Breast epithelium (tissue), 4 donors: Measurements from ENCODE around the gene CACNA1B. TPM values are rescaled to one million over a fixed set of nuclear protein-coding genes. Genes with fewer than 3 reads are reported as not detected.

Source experiments
- DNase-seq, 2 donors: peaks; one replicate each; pipeline ENCODE4 v3.0.0-alpha.2; 2019; ENCODE audit warnings: low spot score in 2 of 2
- H3K27ac ChIP-seq, 2 donors: fragments of 200-600 bp; sonication (generic) in 1 of 2; one replicate each; pipeline ENCODE4 v1.5.1; 2016 to 2019; ENCODE audit warnings: mild to moderate bottlenecking in 1 of 2
- H3K27me3 ChIP-seq, 2 donors: fragments of 200-600 bp; sonication (generic) in 1 of 2; one replicate each; pipeline versions ENCODE4 v1.5.1 to v1.6.0; 2017 to 2019; ENCODE audit warnings: control low read depth in 1 of 2, mild to moderate bottlenecking in 1 of 2
- H3K36me3 ChIP-seq: fragments of 200-600 bp; one replicate; pipeline ENCODE4 v1.5.1; 2019
- H3K4me1 ChIP-seq, 2 donors: fragments of 200-600 bp; sonication (generic); one replicate each; pipeline ENCODE4 v1.5.1; 2016 to 2019; ENCODE audit warnings: control low read depth in 1 of 2
- H3K4me3 ChIP-seq, 3 donors: fragments of 200-600 bp; sonication (generic); 1 replicate in 2 of 3; 2 replicates in 1 of 3; pipeline ENCODE4 v1.5.1; 2016 to 2019; ENCODE audit warnings: mild to moderate bottlenecking in 3 of 3, moderate library complexity in 2 of 3
- H3K9me3 ChIP-seq, 2 donors: fragments of 200-600 bp; sonication (generic) in 1 of 2; one replicate each; pipeline ENCODE4 v1.5.1; 2016 to 2019; ENCODE audit warnings: control low read depth in 1 of 2
- POLR2A ChIP-seq: fragments of 450-650 bp; IDR thresholded peaks from one replicate; pipeline ENCODE4 v1.6.1; 2016; ENCODE audit warnings: antibody characterized with exemption, mild to moderate bottlenecking, moderate library complexity
- POLR2AphosphoS5 ChIP-seq, 3 donors: sonication (generic); formaldehyde crosslinking; IDR thresholded peaks; one replicate each; pipeline ENCODE4 v1.6.1; 2017; ENCODE audit warnings: antibody characterized with exemption in 3 of 3
- intact Hi-C: fragments of 100-400 bp; cut with DNase I; formaldehyde crosslinking; loops from one replicate; pipeline ENCODE4 v1.15.1; 2023; ENCODE audit warnings: low total_unique reads
- total RNA-seq, 3 donors: library from RNA; depleted of rRNA; stranded (reverse); fragments of >200 nt; gene quantifications; one replicate each; pipeline ENCODE4 v1.1.0, GENCODE V29; 2016
- TF ChIP-seq, protein P1 (sequence below), 3 donors: fragments of 450-650 bp; IDR thresholded peaks; one replicate each; pipeline ENCODE4 v1.5.1; 2016 to 2017; ENCODE audit warnings: antibody characterized with exemption in 3 of 3, mild to moderate bottlenecking in 3 of 3, moderate library complexity in 3 of 3

CACNA1B gene
- total RNA-seq, 3 donors from 2014 or later: under 0.01 TPM; not detected in 2

DNA sequence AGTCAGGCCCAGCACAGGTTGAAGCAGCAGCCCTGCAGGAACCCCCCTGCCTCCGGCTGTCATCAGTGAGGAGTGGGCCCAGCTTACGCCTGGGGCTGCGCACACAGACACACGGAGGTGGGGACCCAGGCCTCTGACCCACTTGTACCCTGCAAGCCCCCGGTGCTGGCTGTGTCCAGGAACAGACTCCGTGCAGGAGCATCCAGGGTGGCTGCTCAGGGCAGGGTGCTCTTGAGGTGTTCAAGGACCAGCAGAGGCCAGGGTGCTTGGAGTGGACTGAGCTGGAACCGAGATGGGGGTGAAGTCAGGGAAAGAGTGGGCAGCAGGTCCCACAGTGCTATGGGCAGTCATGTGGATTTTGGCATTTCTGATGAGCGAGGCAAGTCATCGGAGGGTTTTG lies 199.5 kb downstream of the CACNA1B start:
- H3K4me3 ChIP-seq: no peak overlapping the region
- no peak for TF ChIP-seq POLR2AphosphoS5 (IDR thresholded peaks at IDR 0.05)
- TF ChIP-seq, protein P1, sequence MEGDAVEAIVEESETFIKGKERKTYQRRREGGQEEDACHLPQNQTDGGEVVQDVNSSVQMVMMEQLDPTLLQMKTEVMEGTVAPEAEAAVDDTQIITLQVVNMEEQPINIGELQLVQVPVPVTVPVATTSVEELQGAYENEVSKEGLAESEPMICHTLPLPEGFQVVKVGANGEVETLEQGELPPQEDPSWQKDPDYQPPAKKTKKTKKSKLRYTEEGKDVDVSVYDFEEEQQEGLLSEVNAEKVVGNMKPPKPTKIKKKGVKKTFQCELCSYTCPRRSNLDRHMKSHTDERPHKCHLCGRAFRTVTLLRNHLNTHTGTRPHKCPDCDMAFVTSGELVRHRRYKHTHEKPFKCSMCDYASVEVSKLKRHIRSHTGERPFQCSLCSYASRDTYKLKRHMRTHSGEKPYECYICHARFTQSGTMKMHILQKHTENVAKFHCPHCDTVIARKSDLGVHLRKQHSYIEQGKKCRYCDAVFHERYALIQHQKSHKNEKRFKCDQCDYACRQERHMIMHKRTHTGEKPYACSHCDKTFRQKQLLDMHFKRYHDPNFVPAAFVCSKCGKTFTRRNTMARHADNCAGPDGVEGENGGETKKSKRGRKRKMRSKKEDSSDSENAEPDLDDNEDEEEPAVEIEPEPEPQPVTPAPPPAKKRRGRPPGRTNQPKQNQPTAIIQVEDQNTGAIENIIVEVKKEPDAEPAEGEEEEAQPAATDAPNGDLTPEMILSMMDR (IDR thresholded peaks at IDR 0.05): no peak
- TF ChIP-seq POLR2A: no peak
- no peak for DNase-seq
- no peaks in the 10 kb centered on the region for H3K4me1 ChIP-seq
- H3K9me3 ChIP-seq: no peaks in the 10 kb centered on the region
- no peaks in the 10 kb centered on the region for H3K36me3 ChIP-seq
- intact Hi-C loops: no loop called here
- H3K27me3 ChIP-seq: peaks cover 0 to 20% of the 10 kb centered on the region in 2 donors
- no peak overlapping the region for H3K27ac ChIP-seq

DNA sequence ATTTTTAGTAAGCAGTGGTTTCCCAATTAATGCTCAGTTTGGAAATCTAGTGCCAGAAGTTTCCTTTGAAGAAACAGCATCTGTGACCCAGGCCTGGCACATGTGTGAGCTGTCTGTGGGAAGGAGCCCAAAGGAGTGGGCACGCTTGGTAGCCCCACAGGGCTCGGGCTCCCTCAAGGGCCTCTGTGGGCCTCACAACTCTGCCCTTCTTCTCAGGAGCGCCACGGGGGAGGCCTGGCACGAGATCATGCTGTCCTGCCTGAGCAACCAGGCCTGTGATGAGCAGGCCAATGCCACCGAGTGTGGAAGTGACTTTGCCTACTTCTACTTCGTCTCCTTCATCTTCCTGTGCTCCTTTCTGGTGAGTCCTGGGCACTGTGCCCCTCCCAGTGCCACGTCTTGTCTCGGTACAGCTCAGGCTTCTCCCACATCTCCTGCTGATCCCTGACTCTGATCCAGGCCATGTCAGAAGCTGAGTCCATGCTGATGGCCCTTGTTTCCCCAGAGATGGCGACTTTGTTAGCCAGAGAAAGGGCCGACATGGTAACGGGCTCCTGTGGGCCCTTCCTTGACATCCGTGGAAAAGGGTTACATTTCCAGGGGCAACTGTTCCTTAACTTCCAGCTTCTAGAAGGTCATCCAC lies 200.4 kb downstream of the CACNA1B start:
- H3K27me3 ChIP-seq: peaks cover 0 to 14% of the 10 kb centered on the region in 2 donors
- H3K36me3 ChIP-seq: no peaks in the 10 kb centered on the region
- intact Hi-C loops: no loop called here
- DNase-seq: peak in 1 of 2 donors; percentile 8
- no peak overlapping the region for H3K27ac ChIP-seq
- H3K4me3 ChIP-seq: no peak overlapping the region
- TF ChIP-seq, protein P1 (IDR thresholded peaks at IDR 0.05): no peak
- TF ChIP-seq POLR2A: no peak
- TF ChIP-seq POLR2AphosphoS5 (IDR thresholded peaks at IDR 0.05): no peak
- no peaks in the 10 kb centered on the region for H3K9me3 ChIP-seq
- no peaks in the 10 kb centered on the region for H3K4me1 ChIP-seq

DNA sequence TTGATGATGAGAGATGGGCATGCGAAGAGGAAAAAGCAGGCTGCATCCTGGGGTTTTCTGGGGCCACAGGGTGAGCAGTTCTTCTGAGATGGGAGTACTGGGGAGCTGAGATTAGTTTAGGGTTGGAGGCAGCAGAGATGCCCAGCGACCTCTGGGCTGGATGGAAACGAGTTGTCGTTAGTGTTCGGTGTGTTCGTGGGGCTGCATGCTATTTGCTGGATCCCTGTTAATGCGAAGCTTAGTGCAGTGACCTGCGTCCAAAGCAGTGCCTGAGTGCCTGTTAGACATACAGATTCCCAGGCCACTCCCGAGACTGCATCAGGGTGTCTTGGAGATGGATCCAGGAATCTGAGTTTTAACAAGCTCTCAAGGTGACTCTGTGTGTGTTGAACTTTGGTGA lies 201.3 kb downstream of the CACNA1B start:
- Histone ChIP-seq H3K4me3 (no peak overlapping the region), H3K27ac (no peak overlapping the region), H3K4me1 (no peaks in the 10 kb centered on the region), H3K27me3 (peaks cover 0 to 14% of the 10 kb centered on the region in 2 donors), H3K36me3 (no peaks in the 10 kb centered on the region), H3K9me3 (no peaks in the 10 kb centered on the region)
- intact Hi-C loops: no loop called here
- TF ChIP-seq POLR2A (no peak), POLR2AphosphoS5 (IDR thresholded peaks at IDR 0.05) (no peak)
- TF ChIP-seq, protein P1 (IDR thresholded peaks at IDR 0.05): no peak
- DNase-seq: no peak

DNA sequence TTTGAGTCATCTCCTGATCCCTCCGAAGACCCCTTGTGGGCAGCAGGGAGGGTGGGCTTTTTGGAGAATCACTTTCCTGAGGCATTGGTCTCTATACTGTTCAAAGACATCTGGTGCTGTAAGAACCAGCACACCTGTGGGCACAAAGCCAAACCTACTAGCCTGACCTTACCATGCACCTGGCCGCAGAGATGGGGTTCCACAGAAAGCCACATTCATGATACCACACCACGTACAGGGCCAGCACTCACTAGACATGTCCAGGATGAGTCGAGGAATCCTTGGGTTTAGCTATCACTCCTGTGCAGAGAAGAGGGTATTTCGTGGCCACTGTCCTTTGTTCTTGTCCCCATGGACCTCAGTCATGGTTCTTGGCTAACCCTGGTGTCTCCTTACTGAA lies 203.4 kb downstream of the CACNA1B start:
- Histone ChIP-seq H3K9me3 (peaks cover 0 to 6% of the 10 kb centered on the region in 2 donors), H3K36me3 (no peaks in the 10 kb centered on the region), H3K27me3 (peaks cover 0 to 9% of the 10 kb centered on the region in 2 donors), H3K27ac (no peak overlapping the region), H3K4me1 (no peaks in the 10 kb centered on the region), H3K4me3 (no peak overlapping the region)
- no peak for DNase-seq
- TF ChIP-seq, protein P1 (IDR thresholded peaks at IDR 0.05): no peak
- TF ChIP-seq POLR2AphosphoS5 (IDR thresholded peaks at IDR 0.05) (no peak), POLR2A (no peak)
- intact Hi-C loops: no loop called here

DNA sequence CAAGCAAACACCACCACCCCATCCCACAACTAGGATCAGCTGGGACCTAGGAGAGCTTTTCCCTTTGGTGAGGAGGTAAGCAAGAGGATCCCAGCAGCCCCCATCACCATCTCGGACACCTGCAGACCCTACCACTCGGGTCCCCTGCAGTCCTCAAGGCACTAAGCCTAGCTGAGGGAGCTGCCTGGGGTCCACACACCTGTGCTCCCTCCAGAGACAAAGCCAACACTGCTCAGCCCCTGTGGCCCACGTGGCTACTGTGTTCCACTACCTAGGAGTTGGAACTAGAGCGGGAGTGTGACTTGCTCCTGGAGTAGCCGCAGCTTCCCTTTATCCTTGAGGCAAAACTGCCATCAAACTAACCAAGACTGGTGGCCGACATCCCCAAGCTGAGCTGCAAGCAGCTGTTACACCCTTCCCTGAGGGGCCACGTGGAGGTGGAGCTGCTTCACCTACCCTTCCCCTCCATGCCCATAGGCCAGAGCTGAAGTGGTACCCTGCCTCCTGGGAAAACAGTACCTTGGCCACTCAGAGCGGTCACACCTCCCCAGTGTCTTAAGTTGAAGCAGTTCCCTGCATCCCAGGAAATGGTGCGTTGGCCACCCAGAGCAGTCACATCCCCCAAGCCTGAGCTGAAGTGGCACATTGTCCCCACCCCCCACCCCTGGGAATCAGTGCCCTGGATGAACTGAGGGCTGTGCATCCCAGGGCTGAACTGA lies 205.5 kb downstream of the CACNA1B start:
- TF ChIP-seq, protein P1 (IDR thresholded peaks at IDR 0.05): no peak
- TF ChIP-seq POLR2AphosphoS5 (IDR thresholded peaks at IDR 0.05) (no peak), POLR2A (no peak)
- peaks cover 0 to 6% of the 10 kb centered on the region in 2 donors for H3K9me3 ChIP-seq
- no peak for DNase-seq
- H3K27ac ChIP-seq: no peak overlapping the region
- no peaks in the 10 kb centered on the region for H3K4me1 ChIP-seq
- H3K4me3 ChIP-seq: no peak overlapping the region
- peaks cover 0 to 3% of the 10 kb centered on the region in 2 donors for H3K27me3 ChIP-seq
- intact Hi-C loops: no loop called here
- no peaks in the 10 kb centered on the region for H3K36me3 ChIP-seq
